MM.1S (cell line): ENCODE measurements around the gene RERE.

ENCODE experiments used
- EZH2 ChIP-seq: fragments of 300-600 bp; sonication (generic); optimal IDR thresholded peaks from 2 replicates; pipeline ENCODE3; 2017; ENCODE audit warnings: low read depth, mild to moderate bottlenecking, antibody characterized with exemption, low read length, mixed read lengths
- TF ChIP-seq, protein P1 (sequence below): fragments of 300-600 bp; sonication (generic); IDR thresholded peaks from 2 replicates; pipeline ENCODE4 v1.5.1; 2016; ENCODE audit warnings: antibody characterized with exemption, low read length, mixed read lengths

- TF ChIP-seq, protein P1, sequence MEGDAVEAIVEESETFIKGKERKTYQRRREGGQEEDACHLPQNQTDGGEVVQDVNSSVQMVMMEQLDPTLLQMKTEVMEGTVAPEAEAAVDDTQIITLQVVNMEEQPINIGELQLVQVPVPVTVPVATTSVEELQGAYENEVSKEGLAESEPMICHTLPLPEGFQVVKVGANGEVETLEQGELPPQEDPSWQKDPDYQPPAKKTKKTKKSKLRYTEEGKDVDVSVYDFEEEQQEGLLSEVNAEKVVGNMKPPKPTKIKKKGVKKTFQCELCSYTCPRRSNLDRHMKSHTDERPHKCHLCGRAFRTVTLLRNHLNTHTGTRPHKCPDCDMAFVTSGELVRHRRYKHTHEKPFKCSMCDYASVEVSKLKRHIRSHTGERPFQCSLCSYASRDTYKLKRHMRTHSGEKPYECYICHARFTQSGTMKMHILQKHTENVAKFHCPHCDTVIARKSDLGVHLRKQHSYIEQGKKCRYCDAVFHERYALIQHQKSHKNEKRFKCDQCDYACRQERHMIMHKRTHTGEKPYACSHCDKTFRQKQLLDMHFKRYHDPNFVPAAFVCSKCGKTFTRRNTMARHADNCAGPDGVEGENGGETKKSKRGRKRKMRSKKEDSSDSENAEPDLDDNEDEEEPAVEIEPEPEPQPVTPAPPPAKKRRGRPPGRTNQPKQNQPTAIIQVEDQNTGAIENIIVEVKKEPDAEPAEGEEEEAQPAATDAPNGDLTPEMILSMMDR = no peak
- no peak for TF ChIP-seq EZH2
These were observed 499.6 kb downstream of the RERE start, which contains the start of gene SLC45A1 for GRCh38 chr1:8317647-8318381.
